Chondrocyte (in vitro differentiated cells): ENCODE data around the gene SSBP1. TPM values are rescaled to one million over a fixed set of nuclear protein-coding genes. Genes with fewer than 3 reads are reported as not detected.

Experiments
- DNase-seq: peaks from one replicate; pipeline ENCODE4 v3.0.0; 2021; ENCODE audit warnings: mixed read lengths, low spot score
- H3K27ac Mint-ChIP-seq: one replicate; pipeline ENCODE4 v1.8.0; 2021; ENCODE audit warnings: mild to moderate bottlenecking, moderate library complexity, mixed read lengths; ENCODE audit not compliant: unreplicated experiment
- H3K27me3 Mint-ChIP-seq: 2 replicates; pipeline ENCODE4 v1.8.0; 2021; ENCODE audit warnings: low read depth, mixed read lengths
- H3K36me3 Mint-ChIP-seq: 2 replicates; pipeline ENCODE4 v1.8.0; 2021; ENCODE audit warnings: low read depth, mixed read lengths
- H3K4me1 Mint-ChIP-seq: 2 replicates; pipeline ENCODE4 v1.8.0; 2021; ENCODE audit warnings: low read depth, mild to moderate bottlenecking, mixed read lengths
- H3K4me3 Mint-ChIP-seq: one replicate; pipeline ENCODE4 v1.8.0; 2021; ENCODE audit warnings: mild to moderate bottlenecking, moderate library complexity, mixed read lengths; ENCODE audit not compliant: unreplicated experiment
- H3K9me3 Mint-ChIP-seq: 2 replicates; pipeline ENCODE4 v1.8.0; 2021; ENCODE audit warnings: low read depth, mixed read lengths
- total RNA-seq: library from RNA; stranded (reverse); gene quantifications from 3 replicates; pipeline ENCODE4 v1.2.1, GENCODE V29; 2021
- TF ChIP-seq, protein P1 (sequence below): fragments of 200-600 bp; sonication (generic); IDR thresholded peaks from 2 replicates; pipeline ENCODE4 v1.5.0; 2021; ENCODE audit warnings: antibody characterized with exemption, mild to moderate bottlenecking, moderate library complexity

The SSBP1 gene
- total RNA-seq, 1 donor from 2014 or later, result 102 TPM

DNA sequence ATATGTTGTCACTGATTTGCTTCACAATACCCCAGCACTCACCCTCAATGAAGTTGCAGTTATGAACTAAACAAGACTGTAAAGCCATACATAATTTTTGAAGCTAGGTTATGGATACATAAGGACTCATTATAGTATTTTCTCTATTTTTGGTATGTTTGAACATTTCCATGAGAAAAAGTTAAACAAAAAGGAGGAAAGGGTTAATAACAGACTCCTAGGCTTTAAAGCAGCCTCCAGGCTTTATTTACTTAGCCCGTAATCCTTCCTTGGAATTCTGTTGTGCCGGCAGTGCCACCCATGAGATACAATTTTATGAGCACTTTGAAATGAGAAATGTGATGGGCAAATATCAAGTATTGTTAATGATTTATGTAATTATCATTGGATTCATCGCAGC is 34.0 kb upstream of the SSBP1 start:
- Mint-ChIP-seq H3K4me1 (peaks cover 31% of the 10 kb centered on the region), H3K4me3 (no peak overlapping the region), H3K36me3 (peaks cover 2% of the 10 kb centered on the region), H3K27ac (no peak overlapping the region), H3K27me3 (no peaks in the 10 kb centered on the region), H3K9me3 (no peaks in the 10 kb centered on the region)
- TF ChIP-seq, protein P1, sequence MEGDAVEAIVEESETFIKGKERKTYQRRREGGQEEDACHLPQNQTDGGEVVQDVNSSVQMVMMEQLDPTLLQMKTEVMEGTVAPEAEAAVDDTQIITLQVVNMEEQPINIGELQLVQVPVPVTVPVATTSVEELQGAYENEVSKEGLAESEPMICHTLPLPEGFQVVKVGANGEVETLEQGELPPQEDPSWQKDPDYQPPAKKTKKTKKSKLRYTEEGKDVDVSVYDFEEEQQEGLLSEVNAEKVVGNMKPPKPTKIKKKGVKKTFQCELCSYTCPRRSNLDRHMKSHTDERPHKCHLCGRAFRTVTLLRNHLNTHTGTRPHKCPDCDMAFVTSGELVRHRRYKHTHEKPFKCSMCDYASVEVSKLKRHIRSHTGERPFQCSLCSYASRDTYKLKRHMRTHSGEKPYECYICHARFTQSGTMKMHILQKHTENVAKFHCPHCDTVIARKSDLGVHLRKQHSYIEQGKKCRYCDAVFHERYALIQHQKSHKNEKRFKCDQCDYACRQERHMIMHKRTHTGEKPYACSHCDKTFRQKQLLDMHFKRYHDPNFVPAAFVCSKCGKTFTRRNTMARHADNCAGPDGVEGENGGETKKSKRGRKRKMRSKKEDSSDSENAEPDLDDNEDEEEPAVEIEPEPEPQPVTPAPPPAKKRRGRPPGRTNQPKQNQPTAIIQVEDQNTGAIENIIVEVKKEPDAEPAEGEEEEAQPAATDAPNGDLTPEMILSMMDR, result no peak
- no peak for DNase-seq

DNA sequence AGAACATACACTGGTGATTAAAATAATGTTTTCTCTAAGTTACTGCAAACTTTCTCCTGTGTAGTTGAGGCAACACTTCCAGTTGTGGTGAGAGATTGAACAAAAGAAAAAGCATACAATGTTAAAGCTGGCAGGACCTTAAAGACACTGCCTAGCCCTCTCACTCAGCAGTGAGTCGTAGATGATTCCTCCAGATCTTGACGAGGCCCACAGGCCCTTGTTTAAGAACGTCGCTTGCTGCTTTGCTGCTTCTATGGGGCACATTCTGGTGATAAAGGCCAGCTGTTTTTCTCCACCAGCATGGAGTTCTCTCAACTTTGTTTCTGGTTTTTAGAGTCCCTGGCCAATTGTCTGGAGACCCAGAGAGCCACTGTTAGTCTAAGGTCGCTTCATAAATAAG is 33.4 kb upstream of the SSBP1 start:
- H3K4me3 Mint-ChIP-seq, result no peak overlapping the region
- DNase-seq, result no peak
- H3K4me1 Mint-ChIP-seq, result peaks cover 29% of the 10 kb centered on the region
- TF ChIP-seq, protein P1, result no peak
- H3K27me3 Mint-ChIP-seq, result no peaks in the 10 kb centered on the region
- peak overlapping the region; percentile 62 for H3K27ac Mint-ChIP-seq
- H3K36me3 Mint-ChIP-seq, result peaks cover 2% of the 10 kb centered on the region
- H3K9me3 Mint-ChIP-seq, result no peaks in the 10 kb centered on the region

DNA sequence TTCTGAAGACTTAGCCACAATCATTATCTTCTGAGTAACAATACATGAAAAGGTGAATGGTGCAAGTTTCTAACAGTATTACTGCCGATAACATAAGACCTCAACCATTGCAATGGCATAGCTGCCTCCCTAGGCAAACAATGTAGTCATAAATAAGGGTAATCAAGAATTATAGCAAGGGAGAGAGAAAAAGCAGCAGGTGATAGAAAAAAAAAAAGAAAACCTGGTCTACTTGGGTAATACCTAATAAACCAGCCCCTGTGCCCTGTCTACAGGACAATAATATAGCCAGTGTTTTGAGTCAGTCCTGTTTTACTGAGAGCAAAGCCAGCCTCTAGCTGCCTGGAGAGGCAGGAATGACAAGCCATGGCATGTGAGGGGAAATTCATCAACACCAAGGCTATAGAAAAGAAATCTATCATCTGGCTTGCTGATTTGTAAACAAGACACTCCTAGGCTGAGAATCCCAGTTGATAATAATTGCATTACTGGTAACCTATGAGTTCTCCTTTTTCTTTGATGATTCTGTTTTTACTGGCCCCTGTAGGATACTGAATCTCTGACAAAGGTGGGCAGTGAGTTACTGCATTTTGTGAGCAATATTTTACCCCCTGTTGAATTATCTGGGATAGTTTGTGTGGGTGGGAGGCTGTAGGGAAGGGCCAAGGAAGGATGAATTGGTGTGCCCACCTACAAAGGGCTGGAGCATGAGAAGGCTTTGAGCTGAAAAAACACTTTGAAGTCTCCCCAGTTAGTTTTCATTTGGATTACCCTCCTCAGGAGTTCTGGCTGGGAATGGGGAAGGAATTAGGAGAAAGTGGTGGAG is 31.7 kb upstream of the SSBP1 start:
- Mint-ChIP-seq H3K9me3 (no peaks in the 10 kb centered on the region), H3K4me1 (peaks cover 18% of the 10 kb centered on the region), H3K27me3 (no peaks in the 10 kb centered on the region), H3K36me3 (peaks cover 2% of the 10 kb centered on the region), H3K27ac (no peak overlapping the region), H3K4me3 (no peak overlapping the region)
- no peak for DNase-seq
- TF ChIP-seq, protein P1, result no peak

DNA sequence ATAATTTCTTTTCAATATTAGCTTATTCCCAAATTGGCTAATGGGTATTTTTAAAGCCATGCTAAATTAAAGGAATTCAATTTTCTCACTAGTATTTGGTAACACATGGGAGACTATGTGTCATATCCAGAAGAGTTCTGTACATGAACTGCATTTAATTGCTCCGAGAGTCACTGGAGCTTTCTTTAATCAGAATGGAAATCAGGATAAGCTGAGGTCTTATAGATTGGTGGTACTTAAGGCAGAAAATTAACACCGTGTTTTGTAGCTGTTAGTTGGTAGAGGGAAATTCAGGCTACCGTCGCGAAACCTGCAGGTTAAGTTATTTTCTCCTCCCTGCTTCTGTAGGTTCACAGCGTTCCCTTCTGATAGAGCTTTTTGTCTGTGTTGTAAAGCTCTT is 29.8 kb upstream of the SSBP1 start, which contains the start of gene WEE2:
Gene WEE2 (plus strand): TSS at position 3 of the 400 bp plus-strand sequence. CDS start 406 bp downstream, outside the sequence.
- H3K9me3 Mint-ChIP-seq, result no peaks in the 10 kb centered on the region
- TF ChIP-seq, protein P1, result no peak
- H3K4me1 Mint-ChIP-seq, result peaks cover 14% of the 10 kb centered on the region
- no peak for DNase-seq
- H3K4me3 Mint-ChIP-seq, result no peak within 1 kb of the TSS
- peaks cover 2% of the 10 kb centered on the region for H3K36me3 Mint-ChIP-seq
- no peak within 1 kb of the TSS for H3K27ac Mint-ChIP-seq
- H3K27me3 Mint-ChIP-seq, result no peaks in the 10 kb centered on the region

DNA sequence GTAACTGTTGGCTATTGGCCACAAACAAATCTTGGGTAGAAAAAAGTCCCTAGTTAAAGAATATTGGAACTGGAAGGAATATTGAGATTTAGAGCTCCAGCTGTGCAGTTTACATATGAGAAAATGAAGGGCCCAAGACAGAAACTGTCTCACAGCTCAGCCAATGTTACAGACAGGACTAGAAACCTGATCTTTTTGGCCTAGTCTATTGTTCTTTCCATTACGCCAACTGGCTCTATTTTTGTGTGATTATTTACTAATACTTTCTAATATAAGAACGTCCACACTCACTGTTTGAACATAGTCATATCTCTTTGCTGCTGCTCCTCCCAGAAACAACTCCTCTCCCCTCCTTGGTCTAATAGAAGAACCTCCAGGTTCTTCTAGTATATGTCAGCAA is 28.8 kb upstream of the SSBP1 start:
- no peak for DNase-seq
- Mint-ChIP-seq H3K27me3 (no peaks in the 10 kb centered on the region), H3K36me3 (peaks cover 2% of the 10 kb centered on the region), H3K27ac (no peak overlapping the region), H3K4me1 (peaks cover 12% of the 10 kb centered on the region), H3K4me3 (no peak overlapping the region), H3K9me3 (no peaks in the 10 kb centered on the region)
- TF ChIP-seq, protein P1, result no peak
